ENCODE results near the gene ZNF827. TPM values are rescaled to one million over a fixed set of nuclear protein-coding genes. Genes with fewer than 3 reads are reported as not detected.

ZNF827 gene
- total RNA-seq, 1 experiment from 2014 or later, result 9.8 TPM

- no peaks in the 10 kb centered on the region for H3K79me2 ChIP-seq (ENCODE audit: low read length)
- no peak for DNase-seq
- POLR2A ChIA-PET (ENCODE audit: unreplicated experiment), result no interaction called here
Observed at GRCh38 chr4:145709336-145709735, 229.3 kb downstream of the ZNF827 start.

More at GRCh38 chr4:145709336-145709735, 229.3 kb downstream of the ZNF827 start:
- ATAC-seq, result no peak
- Histone ChIP-seq H3F3A (ENCODE audit: low read length, unreplicated experiment) (no peaks in the 10 kb centered on the region), H3K9me2 (replicated peaks; ENCODE audit: low read length) (no peaks in the 10 kb centered on the region), H3K36me3 (ENCODE audit: low read depth, low read length) (no peaks in the 10 kb centered on the region), H4K20me1 (ENCODE audit: low read length) (no peaks in the 10 kb centered on the region), H3K9ac (ENCODE audit: low read length) (no peak overlapping the region), H3K4me3 (ENCODE audit: low read length) (no peak overlapping the region), H3K27me3 (ENCODE audit: low read length) (no peaks in the 10 kb centered on the region), H3K4me2 (ENCODE audit: low read length) (no peak overlapping the region), H3K27ac (ENCODE audit: low read length) (no peak overlapping the region), H3K9me3 (ENCODE audit: low read length) (0 out of 2 replicates have a peak, but pooled peaks cover 8% of the 10 kb centered on the region), H3K4me1 (ENCODE audit: insufficient read depth, low read length) (peaks cover 14% of the 10 kb centered on the region), H2AFZ (ENCODE audit: low read length) (no peak overlapping the region)
- no TSS peak for BruUV-seq (replicated peaks)
- intact Hi-C loops (cut with micrococcal nuclease), result no loop called here
- CTCF ChIA-PET, result no interaction called here
- TF ChIP-seq EZH2 (IDR thresholded peaks at IDR 0.05; ENCODE audit: low read length, unreplicated experiment) (no peak), EZH2phosphoT487 (IDR thresholded peaks at IDR 0.05; ENCODE audit: borderline replicate concordance, low read length) (no peak), CTCF (conservative IDR thresholded peaks at IDR 0.05; ENCODE audit: low read depth, low read length) (no peak)

Other genes starting within 250 kb of the ZNF827 start
- gene LSM6, start 236.9 kb upstream of the ZNF827 start, total RNA-seq (2014; rRNA removed), result 62.8 and 76.3 TPM in 2 replicates

Measured in PC-3 (cell line).